ENCODE measurements around the gene EHD2.

EHD2 gene

GRCh38 chr19:47675271-47675670 is 38.0 kb upstream of the EHD2 start:
- H3K4me3 ChIP-seq (replicated peaks; ENCODE audit: insufficient read depth, low read length): no peak overlapping the region
- no peak overlapping the region for H3K27ac ChIP-seq (replicated peaks)
- H3K27me3 ChIP-seq (ENCODE audit: insufficient read depth, poor library complexity, severe bottlenecking): no peaks in the 10 kb centered on the region
- DNase-seq (ENCODE audit: low read depth in 1 of 2, low spot score in 1 of 2): no peak
- no peak for TF ChIP-seq SPI1 (IDR thresholded peaks at IDR 0.05; ENCODE audit: borderline replicate concordance, low read depth)

DNA sequence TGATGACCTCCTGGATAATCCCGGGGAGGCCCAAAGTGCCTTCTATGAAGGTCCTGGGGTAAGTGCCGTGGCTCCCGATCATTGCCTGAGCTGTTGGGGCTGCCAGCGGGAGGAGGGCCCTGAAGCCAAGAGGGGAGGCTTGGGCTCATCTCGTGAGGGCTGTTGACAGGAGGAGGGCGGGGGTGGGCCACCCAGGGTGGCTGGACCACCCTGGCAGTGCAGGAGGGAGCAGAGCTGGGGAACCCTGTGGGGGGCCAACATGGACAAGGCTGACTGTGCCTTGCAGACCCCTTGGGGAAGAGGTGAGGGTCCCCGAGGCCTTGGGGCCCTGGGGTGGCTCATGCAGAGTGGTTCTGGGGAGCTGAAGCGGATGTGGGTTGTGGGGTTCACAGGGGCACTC is 37.4 kb upstream of the EHD2 start:
- Histone ChIP-seq H3K27me3 (ENCODE audit: insufficient read depth, poor library complexity, severe bottlenecking) (no peaks in the 10 kb centered on the region), H3K27ac (replicated peaks) (no peak overlapping the region), H3K4me3 (replicated peaks; ENCODE audit: insufficient read depth, low read length) (no peak overlapping the region)
- TF ChIP-seq REST (IDR thresholded peaks at IDR 0.05; ENCODE audit: insufficient replicate concordance, low read depth) (no peak), SPI1 (IDR thresholded peaks at IDR 0.05; ENCODE audit: borderline replicate concordance, low read depth) (no peak), POLR2AphosphoS5 (IDR thresholded peaks at IDR 0.05; ENCODE audit: low read depth) (no peak), GABPA (IDR thresholded peaks at IDR 0.05; ENCODE audit: low read depth) (no peak)
- TF ChIP-seq, protein P1, sequence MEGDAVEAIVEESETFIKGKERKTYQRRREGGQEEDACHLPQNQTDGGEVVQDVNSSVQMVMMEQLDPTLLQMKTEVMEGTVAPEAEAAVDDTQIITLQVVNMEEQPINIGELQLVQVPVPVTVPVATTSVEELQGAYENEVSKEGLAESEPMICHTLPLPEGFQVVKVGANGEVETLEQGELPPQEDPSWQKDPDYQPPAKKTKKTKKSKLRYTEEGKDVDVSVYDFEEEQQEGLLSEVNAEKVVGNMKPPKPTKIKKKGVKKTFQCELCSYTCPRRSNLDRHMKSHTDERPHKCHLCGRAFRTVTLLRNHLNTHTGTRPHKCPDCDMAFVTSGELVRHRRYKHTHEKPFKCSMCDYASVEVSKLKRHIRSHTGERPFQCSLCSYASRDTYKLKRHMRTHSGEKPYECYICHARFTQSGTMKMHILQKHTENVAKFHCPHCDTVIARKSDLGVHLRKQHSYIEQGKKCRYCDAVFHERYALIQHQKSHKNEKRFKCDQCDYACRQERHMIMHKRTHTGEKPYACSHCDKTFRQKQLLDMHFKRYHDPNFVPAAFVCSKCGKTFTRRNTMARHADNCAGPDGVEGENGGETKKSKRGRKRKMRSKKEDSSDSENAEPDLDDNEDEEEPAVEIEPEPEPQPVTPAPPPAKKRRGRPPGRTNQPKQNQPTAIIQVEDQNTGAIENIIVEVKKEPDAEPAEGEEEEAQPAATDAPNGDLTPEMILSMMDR (IDR thresholded peaks at IDR 0.05; ENCODE audit: insufficient read depth, low read length): no peak
- DNase-seq (ENCODE audit: low read depth in 1 of 2, low spot score in 1 of 2): no peak

- no peak for DNase-seq (ENCODE audit: low read depth in 1 of 2, low spot score in 1 of 2)
- H3K27me3 ChIP-seq (ENCODE audit: insufficient read depth, poor library complexity, severe bottlenecking): no peaks in the 10 kb centered on the region
- H3K4me3 ChIP-seq (replicated peaks; ENCODE audit: insufficient read depth, low read length): no peak overlapping the region
- no peak for TF ChIP-seq GABPA (IDR thresholded peaks at IDR 0.05; ENCODE audit: low read depth)
- TF ChIP-seq, protein P1 (IDR thresholded peaks at IDR 0.05; ENCODE audit: insufficient read depth, low read length): no peak
- TF ChIP-seq REST (IDR thresholded peaks at IDR 0.05; ENCODE audit: insufficient replicate concordance, low read depth): no peak
- no peak overlapping the region for H3K27ac ChIP-seq (replicated peaks)
Measured at GRCh38 chr19:47676811-47677210, 36.4 kb upstream of the EHD2 start.

DNA sequence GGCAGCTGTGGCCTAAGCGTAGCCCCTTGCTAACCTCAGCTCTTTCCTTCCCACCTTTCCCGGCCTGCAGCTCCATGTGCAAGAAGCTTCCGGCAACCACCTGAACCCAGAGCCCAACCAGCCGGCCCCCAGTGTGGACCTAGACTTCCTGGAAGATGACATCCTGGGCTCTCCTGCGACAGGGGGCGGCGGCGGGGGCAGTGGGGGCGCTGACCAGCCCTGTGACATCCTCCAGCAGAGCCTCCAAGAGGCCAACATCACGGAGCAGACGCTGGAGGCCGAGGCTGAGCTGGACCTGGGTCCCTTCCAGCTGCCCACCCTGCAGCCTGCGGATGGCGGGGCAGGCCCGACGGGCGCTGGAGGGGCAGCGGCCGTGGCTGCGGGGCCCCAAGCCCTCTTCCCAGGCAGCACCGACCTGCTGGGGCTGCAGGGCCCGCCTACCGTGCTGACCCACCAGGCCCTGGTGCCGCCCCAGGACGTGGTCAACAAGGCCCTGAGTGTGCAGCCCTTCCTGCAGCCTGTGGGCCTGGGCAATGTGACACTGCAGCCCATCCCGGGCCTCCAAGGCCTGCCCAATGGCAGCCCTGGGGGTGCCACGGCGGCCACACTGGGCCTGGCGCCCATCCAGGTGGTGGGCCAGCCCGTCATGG is 33.8 kb upstream of the EHD2 start:
- Histone ChIP-seq H3K27ac (replicated peaks) (no peak overlapping the region), H3K4me3 (replicated peaks; ENCODE audit: insufficient read depth, low read length) (no peak overlapping the region), H3K27me3 (ENCODE audit: insufficient read depth, poor library complexity, severe bottlenecking) (no peaks in the 10 kb centered on the region)
- DNase-seq (ENCODE audit: low read depth in 1 of 2, low spot score in 1 of 2): no peak
- TF ChIP-seq POLR2AphosphoS5 (IDR thresholded peaks at IDR 0.05; ENCODE audit: low read depth) (no peak), GABPA (IDR thresholded peaks at IDR 0.05; ENCODE audit: low read depth) (no peak), SPI1 (IDR thresholded peaks at IDR 0.05; ENCODE audit: borderline replicate concordance, low read depth) (no peak), REST (IDR thresholded peaks at IDR 0.05; ENCODE audit: insufficient replicate concordance, low read depth) (no peak)
- TF ChIP-seq, protein P1 (IDR thresholded peaks at IDR 0.05; ENCODE audit: insufficient read depth, low read length): no peak

Measured in HL-60 (cell line).